ENCODE data around the gene CILP2. TPM values are rescaled to one million over a fixed set of nuclear protein-coding genes. Genes with fewer than 3 reads are reported as not detected.

CILP2 gene
- total and polyA plus RNA-seq, 2 of the 4 experiments (the other 2 are of a cell fraction), result 0.18 to 0.87 TPM

- no peak for TF ChIP-seq ELK1 (IDR thresholded peaks at IDR 0.05; ENCODE audit: borderline replicate concordance, low read depth, low read length)
These were observed 5.0 kb upstream of the CILP2 start (continued) for GRCh38 chr19:19532806-19533701.

GRCh38 chr19:19533841-19534240 lies 4.2 kb upstream of the CILP2 start:
- dilution Hi-C loops (cut with HindIII; ENCODE audit: low sequenced_read_pairs, unreplicated experiment) (no loop called here), in situ Hi-C loops (cut with MboI; ENCODE audit: low sequenced_read_pairs) (loop anchor here (25.0 kb wide), 1 partner anchor 428 kb away; no protein-coding TSS in a partner anchor), intact Hi-C loops (cut with micrococcal nuclease) (no loop called here)
- H3K27ac ChIP-seq (ENCODE audit: insufficient read depth, low read length), result no peak overlapping the region
- peaks cover 5% of the 10 kb centered on the region for H3K4me1 ChIP-seq (ENCODE audit: control insufficient read depth, insufficient read depth, low read length)
- BruUV-seq (replicated peaks), result no TSS peak
- no peak overlapping the region for H3K14ac ChIP-seq (replicated peaks; ENCODE audit: low read depth, low read length)
- no peak overlapping the region for H3K4me2 ChIP-seq (ENCODE audit: low read depth, low read length)
- H2BK15ac ChIP-seq (ENCODE audit: low read depth, low read length), result no peak overlapping the region
- no peak overlapping the region for H2AK5ac ChIP-seq (ENCODE audit: low read depth, low read length)
- 86% methylated on average over 2 of the region's 6 CpGs; no CpG with 5 or more reads in 1 of the 2 experiments for WGBS, 2 experiments (ENCODE audit: extremely low coverage in 2 of 2, insufficient read length in 1 of 2)
- no peaks in the 10 kb centered on the region; a peak in 1 of 4 replicates for H3K79me1 ChIP-seq (ENCODE audit: low read depth in 1 of 2, low read length in 2 of 2)
- no peak overlapping the region for H2BK5ac ChIP-seq (ENCODE audit: low read depth, low read length, poor library complexity, severe bottlenecking)
- no peaks in the 10 kb centered on the region for H3K9me1 ChIP-seq (ENCODE audit: insufficient read depth, low read length)
- peaks cover 10% of the 10 kb centered on the region for H3K27me3 ChIP-seq (ENCODE audit: control insufficient read depth, insufficient read depth, low read length)
- no peak overlapping the region for H2BK120ac ChIP-seq (ENCODE audit: low read depth, low read length)
- H3K56ac ChIP-seq (ENCODE audit: extremely low read depth, insufficient read depth, low read length), result no peak overlapping the region
- ATAC-seq (ENCODE audit: low read depth) (no peak), DNase-seq (no peak)
- H3K36me3 ChIP-seq (ENCODE audit: control insufficient read depth, insufficient read depth, low read length), result no peaks in the 10 kb centered on the region
- no peak overlapping the region for H3K23ac ChIP-seq (ENCODE audit: low read depth, low read length)
- no peak overlapping the region for H3K4ac ChIP-seq (ENCODE audit: low read depth, low read length)
- H4K5ac ChIP-seq (ENCODE audit: low read depth, low read length), result no peak overlapping the region
- H4K91ac ChIP-seq (ENCODE audit: insufficient read depth, low read depth, low read length), result no peak overlapping the region
- H3K18ac ChIP-seq (ENCODE audit: low read depth, low read length), result no peak overlapping the region
- peaks cover 11% of the 10 kb centered on the region; the same call in 1 of the 2 replicates for H4K20me1 ChIP-seq (ENCODE audit: insufficient read depth, low read length)
- no peak overlapping the region for H4K8ac ChIP-seq (ENCODE audit: low read depth in 2 of 2, low read length in 2 of 2)
- H3K9ac ChIP-seq (ENCODE audit: low read depth, low read length), result no peak overlapping the region
- no peaks in the 10 kb centered on the region for H3K9me3 ChIP-seq (ENCODE audit: control insufficient read depth, insufficient read depth, low read length)
- no peak for TF ChIP-seq NFE2L2 (IDR thresholded peaks at IDR 0.05; ENCODE audit: low read depth, low read length)
- TF ChIP-seq CHD1 (IDR thresholded peaks at IDR 0.05; ENCODE audit: low read depth, low read length), result no peak
- no peak for TF ChIP-seq ELK1 (IDR thresholded peaks at IDR 0.05; ENCODE audit: borderline replicate concordance, low read depth, low read length)
- no peak for TF ChIP-seq CEBPB (IDR thresholded peaks at IDR 0.05; ENCODE audit: low read depth, low read length)
- TF ChIP-seq SMC3 (IDR thresholded peaks at IDR 0.05; ENCODE audit: low read depth, low read length), result no peak
- TF ChIP-seq CTCF (conservative IDR thresholded peaks at IDR 0.05; ENCODE audit: low read depth, low read length), result no peak
- TF ChIP-seq RCOR1 (IDR thresholded peaks at IDR 0.05; ENCODE audit: insufficient replicate concordance, low read length), result no peak
- no peak for TF ChIP-seq POLR2A (IDR thresholded peaks at IDR 0.05; ENCODE audit: low read depth, low read length)
- TF ChIP-seq MAZ (IDR thresholded peaks at IDR 0.05; ENCODE audit: borderline replicate concordance, low read depth, low read length), result no peak
- no peak overlapping the region for H2AK9ac ChIP-seq (replicated peaks; ENCODE audit: low read depth, low read length, poor library complexity)
- no peak overlapping the region for H2BK20ac ChIP-seq (ENCODE audit: low read depth, low read length)
- ChIA-PET CTCF (no interaction called here), POLR2A (ENCODE audit: unreplicated experiment) (no interaction called here)
- H2AFZ ChIP-seq (replicated peaks; ENCODE audit: low read length, poor library complexity), result no peak overlapping the region
- H3K4me3 ChIP-seq (ENCODE audit: insufficient read depth, low read depth, low read length), result no peak overlapping the region

All from IMR-90 (cell line).